ENCODE results near the gene CNTD1. TPM values are rescaled to one million over a fixed set of nuclear protein-coding genes. Genes with fewer than 3 reads are reported as not detected.

CNTD1 gene, protein sequence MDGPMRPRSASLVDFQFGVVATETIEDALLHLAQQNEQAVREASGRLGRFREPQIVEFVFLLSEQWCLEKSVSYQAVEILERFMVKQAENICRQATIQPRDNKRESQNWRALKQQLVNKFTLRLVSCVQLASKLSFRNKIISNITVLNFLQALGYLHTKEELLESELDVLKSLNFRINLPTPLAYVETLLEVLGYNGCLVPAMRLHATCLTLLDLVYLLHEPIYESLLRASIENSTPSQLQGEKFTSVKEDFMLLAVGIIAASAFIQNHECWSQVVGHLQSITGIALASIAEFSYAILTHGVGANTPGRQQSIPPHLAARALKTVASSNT
- total RNA-seq = 0.09 TPM
- polyA plus RNA-seq = 0.32 TPM
- long read RNA-seq, donor 1 = 0 reads
- long read RNA-seq, donor 2 = 0 reads
- long read RNA-seq, donor 3, partial matches to known transcripts = 22 of 47 reads
- long read RNA-seq, donor 3, other reads (novel, unspliced or antisense) = 25 of 47 reads
- long read RNA-seq, donor 4 = 0 reads
- long read RNA-seq, donor 5 = 0 reads
- long read RNA-seq, donor 6 = 0 reads
- long read RNA-seq, donor 7 = 0 reads
- long read RNA-seq, donor 8 = 0 reads
- long read RNA-seq, donor 9 = 0 reads
- long read RNA-seq, donor 10 = 0 reads

DNA sequence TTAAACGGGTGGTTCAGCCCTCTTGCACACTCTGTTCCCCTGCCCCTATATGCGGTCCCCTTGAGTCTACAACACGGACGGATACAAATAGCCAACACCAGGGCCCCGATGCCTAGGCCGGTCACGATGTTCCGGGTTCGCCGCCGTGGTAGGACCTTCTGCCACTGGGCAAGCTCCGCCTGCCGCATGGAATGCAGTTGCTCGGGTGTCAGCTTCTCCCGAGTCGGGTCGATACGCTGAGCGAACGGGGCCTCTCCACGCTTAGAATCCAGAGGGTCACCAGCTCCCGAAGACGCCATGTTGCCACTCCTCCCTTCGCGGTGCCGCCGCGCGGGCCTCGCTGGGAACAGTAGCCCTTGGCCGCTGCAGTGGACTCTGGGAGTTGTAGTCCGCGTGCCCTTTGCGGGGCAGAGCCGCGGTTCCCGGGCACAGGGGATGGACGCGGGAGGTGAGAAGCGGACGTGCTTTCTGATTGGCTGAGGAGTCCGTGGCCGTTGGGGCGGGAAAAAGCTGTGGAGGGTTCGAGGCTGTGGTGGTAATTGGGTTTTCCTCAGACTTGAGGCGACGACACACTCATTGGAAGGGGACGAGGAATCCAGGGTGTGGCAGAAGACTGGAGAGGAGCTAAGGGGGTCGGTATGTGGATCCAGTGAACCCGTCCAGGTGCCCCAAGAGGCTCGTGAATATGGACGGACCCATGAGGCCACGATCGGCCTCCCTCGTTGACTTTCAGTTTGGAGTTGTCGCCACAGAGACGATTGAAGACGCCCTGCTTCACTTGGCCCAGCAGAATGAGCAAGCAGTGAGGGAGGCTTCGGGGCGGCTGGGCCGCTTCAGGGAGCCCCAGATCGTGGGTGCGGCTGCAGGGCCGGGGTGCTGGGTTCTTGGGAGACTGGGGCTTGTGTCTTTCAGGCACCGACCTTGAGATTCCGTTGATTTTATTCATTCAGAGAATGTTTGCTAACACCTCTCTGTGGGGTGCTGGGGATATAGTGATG, at the start of gene CNTD1, which contains the start of gene COA3:
TSS of gene CNTD1 (plus strand) at position 479 of the 998 bp plus-strand sequence. CDS start at position 686, 207 bp downstream.
TSS of gene COA3 (minus strand) at position 322 of the 998 bp plus-strand sequence. CDS start at position 299, 23 bp downstream.
- DNase-seq (ENCODE audit: low read depth in 6 of 9, low spot score in 9 of 9) = peak; percentile 30 to 81 (median 55)
- Histone ChIP-seq H3K36me3 (ENCODE audit: control insufficient read depth in 2 of 2, insufficient read depth in 2 of 2, low read length in 1 of 2) (peaks cover 4 to 8% of the 10 kb centered on the region in 2 donors), H3K4me3 (ENCODE audit: low read length in 2 of 2) (peak within 1 kb of the TSS; percentile 88 to 95), H3K9me3 (ENCODE audit: control insufficient read depth in 2 of 2, insufficient read depth in 1 of 2, low read length in 1 of 2) (no peaks in the 10 kb centered on the region), H3K27ac (ENCODE audit: low read depth in 1 of 2, low read length in 1 of 2) (peak within 1 kb of the TSS in 1 of 2 donors; percentile 43), H3K27me3 (ENCODE audit: control insufficient read depth in 2 of 2, insufficient read depth in 1 of 2, low read length in 1 of 2) (peaks cover 0 to 2% of the 10 kb centered on the region in 2 donors), H3K4me1 (ENCODE audit: control insufficient read depth in 2 of 2, insufficient read depth in 2 of 2, low read length in 2 of 2) (peaks cover 10 to 22% of the 10 kb centered on the region in 2 donors)
- WGBS = 29% methylated on average over 66 of the region's 66 CpGs

DNA sequence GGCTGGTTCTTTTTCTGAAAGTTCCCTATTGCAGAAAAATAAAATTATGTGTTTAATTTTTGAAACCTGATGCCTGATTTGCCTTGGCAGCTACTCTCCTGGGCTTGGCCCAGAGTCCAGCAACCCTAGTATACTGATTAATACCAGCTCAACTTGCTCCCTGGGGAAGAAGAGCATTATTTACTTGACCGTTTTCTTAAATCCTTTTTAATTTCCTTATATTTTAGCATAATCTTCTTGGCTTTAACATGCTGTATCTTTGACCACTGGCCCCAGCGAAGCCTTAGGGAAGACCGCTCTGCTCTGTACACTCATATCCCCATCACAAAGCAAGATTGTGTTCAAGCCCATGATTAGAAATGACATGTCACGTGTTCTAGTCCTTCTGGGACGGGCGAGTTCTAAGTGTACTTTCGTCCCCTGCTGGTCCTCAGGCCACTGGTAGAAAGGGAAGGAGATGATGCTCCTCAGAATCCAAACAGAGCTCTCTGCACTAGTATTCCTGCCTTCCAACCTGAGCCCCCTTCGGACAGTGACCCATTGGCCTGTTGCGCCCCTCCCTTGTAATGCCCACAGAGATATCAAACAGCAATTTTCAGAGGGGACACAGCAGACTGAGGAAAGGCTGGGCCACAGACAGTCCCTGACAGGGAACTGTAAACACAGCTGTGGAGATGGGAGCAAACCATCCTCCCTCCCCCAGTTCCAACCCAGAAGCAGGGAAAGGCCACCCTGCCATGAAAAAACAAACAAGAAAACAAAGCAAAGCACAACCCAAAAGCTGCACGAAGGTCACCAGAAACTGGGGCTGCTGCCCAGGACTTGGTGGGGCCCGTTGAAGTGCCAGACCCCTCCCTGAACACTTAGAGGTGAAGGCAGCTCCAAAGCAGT, 49.5 kb upstream of the CNTD1 start:
- no peak overlapping the region for H3K4me3 ChIP-seq (ENCODE audit: low read length in 2 of 2)
- 93% methylated on average over 11 of the region's 11 CpGs for WGBS

DNA sequence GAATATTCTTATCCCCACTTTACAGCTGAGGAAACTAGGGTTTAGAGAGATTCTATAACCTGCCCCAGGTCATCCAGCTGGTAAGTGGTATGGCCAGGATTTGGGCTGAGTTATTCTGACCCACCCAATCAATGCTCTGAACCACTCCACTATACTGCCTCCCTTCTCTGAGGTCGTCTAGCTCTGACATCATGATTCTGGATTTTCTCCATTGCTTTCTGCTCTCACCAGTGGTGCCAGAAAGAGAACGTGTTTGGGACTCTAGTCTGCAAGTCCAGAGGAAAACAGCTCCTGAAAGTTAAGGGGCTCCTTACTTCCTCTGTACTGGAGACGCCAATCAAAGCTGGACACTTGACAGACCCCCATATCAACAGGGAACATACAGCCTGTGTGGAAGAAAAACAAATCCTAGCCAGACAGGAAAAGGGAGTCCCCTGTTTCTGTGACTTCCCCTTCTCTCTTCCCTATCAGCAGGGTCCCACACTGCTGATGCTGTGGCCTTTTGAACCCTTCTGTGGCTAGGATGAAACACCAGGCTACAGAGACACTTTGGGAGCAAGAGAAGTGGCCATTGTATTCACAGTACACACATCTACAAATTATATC, 47.8 kb upstream of the CNTD1 start:
- H3K27me3 ChIP-seq (ENCODE audit: control insufficient read depth in 2 of 2, insufficient read depth in 1 of 2, low read length in 1 of 2) = peaks cover 4 to 34% of the 10 kb centered on the region in 2 donors
- H3K27ac ChIP-seq (ENCODE audit: low read depth in 1 of 2, low read length in 1 of 2) = no peak overlapping the region
- H3K4me1 ChIP-seq (ENCODE audit: control insufficient read depth in 2 of 2, insufficient read depth in 2 of 2, low read length in 2 of 2) = no peaks in the 10 kb centered on the region
- H3K36me3 ChIP-seq (ENCODE audit: control insufficient read depth in 2 of 2, insufficient read depth in 2 of 2, low read length in 1 of 2) = no peaks in the 10 kb centered on the region
- no peak for DNase-seq (ENCODE audit: low read depth in 6 of 9, low spot score in 9 of 9)
- H3K4me3 ChIP-seq (ENCODE audit: low read length in 2 of 2) = no peak overlapping the region
- WGBS = 9% methylated on average over 3 of the region's 3 CpGs
- no peaks in the 10 kb centered on the region for H3K9me3 ChIP-seq (ENCODE audit: control insufficient read depth in 2 of 2, insufficient read depth in 1 of 2, low read length in 1 of 2)

More for the DNA sequence above, 49.5 kb upstream of the CNTD1 start:
- peaks cover 4 to 31% of the 10 kb centered on the region in 2 donors for H3K27me3 ChIP-seq (ENCODE audit: control insufficient read depth in 2 of 2, insufficient read depth in 1 of 2, low read length in 1 of 2)
- no peaks in the 10 kb centered on the region for H3K36me3 ChIP-seq (ENCODE audit: control insufficient read depth in 2 of 2, insufficient read depth in 2 of 2, low read length in 1 of 2)
- H3K9me3 ChIP-seq (ENCODE audit: control insufficient read depth in 2 of 2, insufficient read depth in 1 of 2, low read length in 1 of 2) = peaks cover 0 to 4% of the 10 kb centered on the region in 2 donors
- no peak for DNase-seq (ENCODE audit: low read depth in 6 of 9, low spot score in 9 of 9)
- H3K4me1 ChIP-seq (ENCODE audit: control insufficient read depth in 2 of 2, insufficient read depth in 2 of 2, low read length in 2 of 2) = peaks cover under 1 to 7% of the 10 kb centered on the region in 2 donors
- peak overlapping the region in 1 of 2 donors; percentile 22 for H3K27ac ChIP-seq (ENCODE audit: low read depth in 1 of 2, low read length in 1 of 2)

DNA sequence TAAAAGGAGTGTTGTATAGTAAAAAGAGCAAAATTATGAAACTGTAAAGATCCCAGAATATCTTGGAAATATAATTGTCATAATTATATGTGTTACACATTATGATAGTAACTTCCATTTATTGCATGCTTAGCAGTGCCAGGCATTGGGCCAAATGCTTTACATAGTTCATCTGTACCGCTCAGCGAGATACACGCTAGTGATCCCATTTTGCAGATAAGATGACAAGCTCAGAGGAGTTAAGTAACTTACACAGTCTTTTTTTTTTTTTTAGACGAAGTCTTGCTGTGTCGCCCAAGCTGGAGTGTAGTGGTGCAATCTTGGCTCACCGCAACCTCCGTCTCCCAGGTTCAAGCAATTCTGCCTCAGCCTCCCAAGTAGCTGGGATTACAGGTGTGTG, 47.0 kb upstream of the CNTD1 start:
- whole genome bisulfite sequencing = 97% methylated on average over 7 of the region's 7 CpGs
- Histone ChIP-seq H3K27me3 (ENCODE audit: control insufficient read depth in 2 of 2, insufficient read depth in 1 of 2, low read length in 1 of 2) (peaks cover 4 to 34% of the 10 kb centered on the region in 2 donors), H3K4me1 (ENCODE audit: control insufficient read depth in 2 of 2, insufficient read depth in 2 of 2, low read length in 2 of 2) (no peaks in the 10 kb centered on the region), H3K36me3 (ENCODE audit: control insufficient read depth in 2 of 2, insufficient read depth in 2 of 2, low read length in 1 of 2) (no peaks in the 10 kb centered on the region), H3K27ac (ENCODE audit: low read depth in 1 of 2, low read length in 1 of 2) (no peak overlapping the region), H3K4me3 (ENCODE audit: low read length in 2 of 2) (no peak overlapping the region), H3K9me3 (ENCODE audit: control insufficient read depth in 2 of 2, insufficient read depth in 1 of 2, low read length in 1 of 2) (no peaks in the 10 kb centered on the region)
- no peak for DNase-seq (ENCODE audit: low read depth in 6 of 9, low spot score in 9 of 9)

DNA sequence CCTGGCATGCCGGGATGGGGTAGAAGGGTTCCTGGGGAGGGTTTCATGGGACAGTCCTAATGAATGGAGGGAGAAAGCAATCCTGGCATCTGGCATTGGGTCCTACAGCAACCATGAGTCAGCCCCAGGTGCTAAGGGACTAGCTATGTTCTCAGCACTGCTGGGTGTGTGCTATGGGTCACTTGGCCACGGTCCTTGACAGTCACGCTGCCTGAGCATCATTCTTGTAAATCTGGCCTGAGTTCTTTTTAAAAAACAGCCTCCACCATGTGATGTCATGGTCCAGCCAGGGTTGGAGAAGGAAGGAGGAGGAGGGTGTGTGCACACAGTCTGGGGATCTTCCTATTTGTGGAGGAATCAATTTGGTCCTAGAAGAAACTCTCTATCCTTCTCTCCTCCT, 43.9 kb upstream of the CNTD1 start:
- Histone ChIP-seq H3K9me3 (ENCODE audit: control insufficient read depth in 2 of 2, insufficient read depth in 1 of 2, low read length in 1 of 2) (no peaks in the 10 kb centered on the region), H3K27me3 (ENCODE audit: control insufficient read depth in 2 of 2, insufficient read depth in 1 of 2, low read length in 1 of 2) (peaks cover 8 to 48% of the 10 kb centered on the region in 2 donors), H3K4me1 (ENCODE audit: control insufficient read depth in 2 of 2, insufficient read depth in 2 of 2, low read length in 2 of 2) (no peaks in the 10 kb centered on the region), H3K36me3 (ENCODE audit: control insufficient read depth in 2 of 2, insufficient read depth in 2 of 2, low read length in 1 of 2) (no peaks in the 10 kb centered on the region), H3K27ac (ENCODE audit: low read depth in 1 of 2, low read length in 1 of 2) (no peak overlapping the region), H3K4me3 (ENCODE audit: low read length in 2 of 2) (no peak overlapping the region)
- WGBS = 91% methylated on average over 3 of the region's 3 CpGs
- no peak for DNase-seq (ENCODE audit: low read depth in 6 of 9, low spot score in 9 of 9)

DNA sequence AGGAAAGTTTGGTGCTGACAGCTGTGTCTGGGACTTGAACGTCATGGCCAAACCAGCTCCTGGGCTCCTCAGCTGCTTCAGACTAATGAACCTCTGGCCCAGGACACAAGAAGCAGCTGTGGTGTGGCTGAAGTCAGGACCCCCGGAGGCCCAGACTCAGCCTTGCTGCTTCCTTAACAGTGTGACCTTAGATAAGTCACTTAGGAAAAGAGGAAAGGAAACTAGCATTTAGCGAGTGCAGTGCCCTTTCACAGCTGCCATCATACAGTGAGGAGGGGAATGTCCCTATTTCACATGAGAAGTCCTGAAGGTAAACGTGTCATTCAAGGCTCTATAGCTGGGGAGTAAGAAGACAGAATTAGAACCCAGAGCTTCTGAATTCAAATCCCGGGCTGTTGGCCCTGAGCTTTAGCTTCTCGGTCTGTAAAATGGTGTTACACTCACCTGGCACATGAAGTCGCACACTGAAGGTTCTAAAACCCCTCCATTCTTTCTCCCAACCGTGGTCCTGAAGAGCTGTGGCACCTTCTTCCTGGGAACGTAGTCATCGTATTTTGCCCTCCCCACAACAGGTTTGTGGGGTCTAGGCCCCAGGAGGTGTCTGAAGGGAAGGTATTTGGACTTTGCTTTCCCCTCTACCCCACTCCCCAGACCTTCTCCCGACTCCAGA, 38.5 kb upstream of the CNTD1 start:
- 78% methylated on average over 11 of the region's 11 CpGs for WGBS
- no peaks in the 10 kb centered on the region for H3K36me3 ChIP-seq (ENCODE audit: control insufficient read depth in 2 of 2, insufficient read depth in 2 of 2, low read length in 1 of 2)
- peaks cover 40 to 72% of the 10 kb centered on the region in 2 donors for H3K27me3 ChIP-seq (ENCODE audit: control insufficient read depth in 2 of 2, insufficient read depth in 1 of 2, low read length in 1 of 2)
- no peak overlapping the region for H3K27ac ChIP-seq (ENCODE audit: low read depth in 1 of 2, low read length in 1 of 2)
- no peak for DNase-seq (ENCODE audit: low read depth in 6 of 9, low spot score in 9 of 9)
- H3K4me3 ChIP-seq (ENCODE audit: low read length in 2 of 2) = peak overlapping the region in 1 of 2 donors; percentile 29
- H3K9me3 ChIP-seq (ENCODE audit: control insufficient read depth in 2 of 2, insufficient read depth in 1 of 2, low read length in 1 of 2) = no peaks in the 10 kb centered on the region
- peaks cover 3 to 13% of the 10 kb centered on the region in 2 donors for H3K4me1 ChIP-seq (ENCODE audit: control insufficient read depth in 2 of 2, insufficient read depth in 2 of 2, low read length in 2 of 2)

DNA sequence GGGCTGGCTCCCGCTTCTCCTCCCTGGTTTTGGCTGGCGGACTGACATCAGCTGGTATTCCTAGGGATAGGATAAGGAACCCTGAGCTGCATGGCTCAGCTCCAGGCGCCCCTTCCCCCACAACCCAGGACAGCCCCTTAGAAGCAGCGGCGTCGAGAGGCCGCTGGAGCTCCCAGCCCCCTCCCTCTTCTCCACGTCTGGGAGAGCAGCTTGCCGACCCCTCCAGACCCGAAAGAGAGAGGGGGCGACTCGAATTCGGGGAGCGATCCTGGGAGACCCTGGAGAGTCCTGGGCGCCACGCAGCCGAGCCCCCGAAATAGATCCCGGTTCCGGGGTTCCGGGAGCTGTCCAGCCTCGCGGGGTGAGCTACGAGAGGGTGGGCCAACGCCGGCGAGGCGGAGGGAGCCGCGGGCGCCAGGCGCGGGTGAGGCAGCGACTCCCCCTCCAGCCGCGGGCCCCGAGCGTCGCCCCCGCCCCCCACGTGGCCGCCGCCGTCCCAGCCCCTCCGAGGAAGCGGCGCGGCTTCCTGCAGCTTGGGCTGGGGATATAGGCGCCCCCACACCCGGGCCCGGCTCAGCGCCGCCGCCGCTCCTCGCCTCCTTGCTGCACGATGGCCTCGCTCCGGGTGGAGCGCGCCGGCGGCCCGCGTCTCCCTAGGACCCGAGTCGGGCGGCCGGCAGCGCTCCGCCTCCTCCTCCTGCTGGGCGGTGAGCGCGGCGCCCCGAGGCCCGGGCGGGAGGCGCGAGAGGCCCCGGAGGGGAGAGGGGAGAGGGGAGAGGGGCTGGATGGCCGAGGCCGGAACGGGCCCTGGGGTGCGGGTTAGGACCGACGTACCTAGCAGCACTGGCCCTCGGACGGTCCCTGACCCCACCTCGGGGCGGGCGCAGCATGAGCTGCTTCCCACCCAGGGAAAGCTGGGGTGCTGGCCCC, 37.7 kb upstream of the CNTD1 start, which contains the start of gene RAMP2:
TSS of gene RAMP2 (plus strand) at position 576 of the 930 bp plus-strand sequence. CDS start at position 611, 35 bp downstream.
- Histone ChIP-seq H3K27me3 (ENCODE audit: control insufficient read depth in 2 of 2, insufficient read depth in 1 of 2, low read length in 1 of 2) (peaks cover 40 to 68% of the 10 kb centered on the region in 2 donors), H3K9me3 (ENCODE audit: control insufficient read depth in 2 of 2, insufficient read depth in 1 of 2, low read length in 1 of 2) (no peaks in the 10 kb centered on the region), H3K36me3 (ENCODE audit: control insufficient read depth in 2 of 2, insufficient read depth in 2 of 2, low read length in 1 of 2) (no peaks in the 10 kb centered on the region), H3K4me1 (ENCODE audit: control insufficient read depth in 2 of 2, insufficient read depth in 2 of 2, low read length in 2 of 2) (peaks cover 3 to 13% of the 10 kb centered on the region in 2 donors), H3K4me3 (ENCODE audit: low read length in 2 of 2) (peak within 1 kb of the TSS; percentile 29 to 47), H3K27ac (ENCODE audit: low read depth in 1 of 2, low read length in 1 of 2) (no peak within 1 kb of the TSS)
- WGBS = 5% methylated on average over 90 of the region's 92 CpGs
- peak in 2 of 9 donors; percentile 23 to 29 for DNase-seq (ENCODE audit: low read depth in 6 of 9, low spot score in 9 of 9)
